ENCODE results near the gene FGD6. TPM values are rescaled to one million over a fixed set of nuclear protein-coding genes. Genes with fewer than 3 reads are reported as not detected.

The FGD6 gene
- total RNA-seq, 1 donor from 2014 or later = 13.2 TPM

DNA sequence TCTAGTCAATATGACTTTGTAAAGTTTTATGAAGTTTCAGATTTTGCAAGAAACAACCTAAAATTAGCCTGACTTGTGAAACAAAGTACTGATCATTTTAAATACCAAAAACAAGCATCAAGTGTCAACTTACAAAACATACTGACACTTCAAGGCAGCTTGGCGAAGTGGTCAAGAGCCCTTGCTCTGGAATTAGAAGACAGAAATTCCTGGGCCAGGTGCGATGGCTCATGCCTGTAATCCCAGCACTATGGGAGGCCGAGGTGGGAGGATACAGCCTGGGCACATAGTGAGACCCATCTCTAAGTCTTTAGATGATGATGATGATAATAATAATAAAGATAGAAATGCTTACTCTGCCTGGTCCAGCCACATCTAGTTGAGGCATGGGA is 98.5 kb downstream of the FGD6 start:
- no peaks in the 10 kb centered on the region for H3K36me3 ChIP-seq (ENCODE audit: control insufficient read depth, insufficient read depth, low read length)

DNA sequence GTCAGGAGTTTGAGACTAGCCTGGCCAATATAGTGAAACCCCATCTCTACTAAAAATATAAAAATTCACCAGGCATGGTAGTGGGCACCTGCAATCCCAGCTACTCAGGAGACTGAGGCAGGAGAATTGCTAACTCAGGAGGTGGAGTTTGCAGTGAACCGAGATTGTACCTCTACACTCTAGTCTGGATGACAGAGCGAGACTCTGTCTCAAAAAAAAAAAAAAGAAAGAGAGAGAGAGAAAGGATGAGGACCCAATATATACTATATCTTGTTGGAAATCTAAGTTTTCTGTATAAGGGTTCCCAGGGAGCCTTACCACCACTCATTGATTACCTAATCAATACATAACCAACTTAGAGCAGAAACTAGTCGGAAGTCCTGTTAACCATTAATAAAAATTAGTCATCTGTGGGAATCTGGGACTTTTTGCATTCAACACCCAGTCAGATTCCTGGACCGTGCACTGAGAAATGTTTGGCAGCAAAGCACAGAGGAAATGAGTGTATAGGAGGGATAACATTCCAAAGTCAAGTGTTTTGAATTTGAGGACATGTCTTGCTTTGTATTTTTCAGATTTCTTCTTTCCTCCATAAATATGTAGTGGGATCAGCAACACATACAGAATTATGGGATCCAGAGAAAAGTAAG is 99.0 kb downstream of the FGD6 start:
- Histone ChIP-seq H3K36me3 (ENCODE audit: control insufficient read depth, insufficient read depth, low read length) (no peaks in the 10 kb centered on the region), H3K27me3 (ENCODE audit: control insufficient read depth, insufficient read depth, low read length) (no peaks in the 10 kb centered on the region), H3K4me3 (ENCODE audit: low read depth, low read length) (no peak overlapping the region)
- TF ChIP-seq CTCF (IDR thresholded peaks at IDR 0.05; ENCODE audit: insufficient read depth, low read length, severe bottlenecking) = no peak
- FAIRE-seq (no peak), DNase-seq (ENCODE audit: low read depth) (peak; percentile 97)

More for the DNA sequence above, 98.5 kb downstream of the FGD6 start:
- FAIRE-seq = no peak
- Histone ChIP-seq H3K27me3 (ENCODE audit: control insufficient read depth, insufficient read depth, low read length) (no peaks in the 10 kb centered on the region), H3K4me3 (ENCODE audit: low read depth, low read length) (no peak overlapping the region)
- DNase-seq (ENCODE audit: low read depth) = no peak
- TF ChIP-seq CTCF (IDR thresholded peaks at IDR 0.05; ENCODE audit: insufficient read depth, low read length, severe bottlenecking) = no peak

- FAIRE-seq (no peak), DNase-seq (ENCODE audit: low read depth) (no peak)
- Histone ChIP-seq H3K4me3 (ENCODE audit: low read depth, low read length) (no peak overlapping the region), H3K27me3 (ENCODE audit: control insufficient read depth, insufficient read depth, low read length) (no peaks in the 10 kb centered on the region), H3K36me3 (ENCODE audit: control insufficient read depth, insufficient read depth, low read length) (peaks cover 2% of the 10 kb centered on the region)
- peak; percentile 56 for TF ChIP-seq CTCF (IDR thresholded peaks at IDR 0.05; ENCODE audit: insufficient read depth, low read length, severe bottlenecking)
Measured at GRCh38 chr12:95117178-95117599, 100.1 kb downstream of the FGD6 start.

DNA sequence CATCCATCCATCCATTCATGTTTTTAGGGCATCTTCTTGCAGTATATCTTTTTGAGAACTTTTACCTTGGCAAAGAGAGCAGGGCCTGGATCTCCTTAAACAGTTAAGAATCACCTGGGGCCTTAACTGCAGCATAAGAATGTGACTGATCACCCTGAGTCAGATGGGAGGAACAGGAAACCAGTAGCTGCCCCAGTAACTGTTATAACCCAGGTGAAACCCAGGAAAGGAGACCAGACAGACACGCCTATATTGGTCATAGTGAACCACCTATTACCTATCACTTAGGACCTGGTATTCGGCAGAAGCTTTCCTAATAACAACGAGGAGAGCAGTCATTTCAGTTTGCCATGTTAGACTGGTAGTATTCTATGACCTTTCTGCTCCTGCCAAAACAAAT is 100.5 kb downstream of the FGD6 start:
- DNase-seq (ENCODE audit: low read depth) (peak; percentile 99), FAIRE-seq (peak; percentile 89)
- Histone ChIP-seq H3K36me3 (ENCODE audit: control insufficient read depth, insufficient read depth, low read length) (peaks cover 2% of the 10 kb centered on the region), H3K4me3 (ENCODE audit: low read depth, low read length) (no peak overlapping the region), H3K27me3 (ENCODE audit: control insufficient read depth, insufficient read depth, low read length) (no peaks in the 10 kb centered on the region)
- TF ChIP-seq CTCF (IDR thresholded peaks at IDR 0.05; ENCODE audit: insufficient read depth, low read length, severe bottlenecking) = no peak

DNA sequence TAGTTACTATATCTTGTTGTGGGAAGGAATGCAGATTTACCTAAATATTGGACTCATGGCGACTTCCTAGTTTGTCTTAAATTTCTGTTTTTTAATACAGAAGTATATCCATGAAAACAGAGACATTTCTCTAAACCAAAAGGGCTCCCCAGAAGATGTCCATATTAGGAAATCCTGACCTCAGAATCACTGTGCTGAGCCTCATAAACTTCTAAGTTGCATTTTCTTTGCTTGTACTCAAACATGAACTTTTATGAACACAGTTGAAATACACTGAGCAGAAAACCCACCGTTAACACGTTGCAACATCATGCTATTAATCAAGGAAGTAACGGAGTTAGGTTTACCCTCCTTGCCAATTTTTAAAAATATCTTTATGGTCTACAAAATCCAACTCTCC is 100.9 kb downstream of the FGD6 start:
- FAIRE-seq (no peak), DNase-seq (ENCODE audit: low read depth) (peak; percentile 23)
- no peak overlapping the region for H3K4me3 ChIP-seq (ENCODE audit: low read depth, low read length)
- H3K36me3 ChIP-seq (ENCODE audit: control insufficient read depth, insufficient read depth, low read length) = peaks cover 2% of the 10 kb centered on the region
- H3K27me3 ChIP-seq (ENCODE audit: control insufficient read depth, insufficient read depth, low read length) = no peaks in the 10 kb centered on the region
- no peak for TF ChIP-seq CTCF (IDR thresholded peaks at IDR 0.05; ENCODE audit: insufficient read depth, low read length, severe bottlenecking)

- FAIRE-seq (no peak), DNase-seq (ENCODE audit: low read depth) (peak; percentile 59)
- H3K27me3 ChIP-seq (ENCODE audit: control insufficient read depth, insufficient read depth, low read length) = no peaks in the 10 kb centered on the region
- peaks cover 2% of the 10 kb centered on the region for H3K36me3 ChIP-seq (ENCODE audit: control insufficient read depth, insufficient read depth, low read length)
- H3K4me3 ChIP-seq (ENCODE audit: low read depth, low read length) = no peak overlapping the region
- TF ChIP-seq CTCF (IDR thresholded peaks at IDR 0.05; ENCODE audit: insufficient read depth, low read length, severe bottlenecking) = no peak
Measured at GRCh38 chr12:95115641-95116040, 101.6 kb downstream of the FGD6 start.
